ENCODE measurements around the gene AKT1.

Gene AKT1

GRCh38 chr14:104779776-104780512 is 15.6 kb downstream of the AKT1 start:
- DNase-seq (ENCODE audit: extremely low spot score): no peak
- ChIA-PET POLR2A (no interaction called here), CTCF (interaction anchor here (1.0 to 2.5 kb wide), 2 partner anchors 11 to 46 kb away, joined by 3 to 10 read pairs; no protein-coding TSS in a partner anchor)
- TF ChIP-seq CTCF (IDR thresholded peaks at IDR 0.05; ENCODE audit: control extremely low read depth, extremely low read depth, low read depth, missing control alignments): no peak

- ChIA-PET CTCF (interaction anchor here (0.8 to 1.0 kb wide), 3 partner anchors 13 to 47 kb away, joined by 3 read pairs; no protein-coding TSS in a partner anchor), POLR2A (no interaction called here)
- DNase-seq (ENCODE audit: extremely low spot score): no peak
These were observed 16.7 kb downstream of the AKT1 start for GRCh38 chr14:104778694-104779331.

GRCh38 chr14:104777808-104778249 is 17.7 kb downstream of the AKT1 start:
- no peak for TF ChIP-seq CTCF (IDR thresholded peaks at IDR 0.05; ENCODE audit: control extremely low read depth, extremely low read depth, low read depth, missing control alignments)
- ChIA-PET CTCF (interaction anchor here (0.9 kb wide), 1 partner anchor 48 kb away, joined by 3 read pairs; no protein-coding TSS in a partner anchor), POLR2A (no interaction called here)
- DNase-seq (ENCODE audit: extremely low spot score): no peak

More at GRCh38 chr14:104778694-104779331, 16.7 kb downstream of the AKT1 start:
- TF ChIP-seq CTCF (IDR thresholded peaks at IDR 0.05; ENCODE audit: control extremely low read depth, extremely low read depth, low read depth, missing control alignments): no peak

GRCh38 chr14:104776961-104777807 is 18.4 kb downstream of the AKT1 start:
- DNase-seq (ENCODE audit: extremely low spot score): no peak
- POLR2A ChIA-PET: no interaction called here

GRCh38 chr14:104776481-104776880 is 19.1 kb downstream of the AKT1 start:
- DNase-seq (ENCODE audit: extremely low spot score): no peak
- ChIA-PET CTCF (interaction anchor here (1.2 kb wide), 1 partner anchor 13 kb away, joined by 4 read pairs; no protein-coding TSS in a partner anchor), POLR2A (no interaction called here)
- TF ChIP-seq CTCF (IDR thresholded peaks at IDR 0.05; ENCODE audit: control extremely low read depth, extremely low read depth, low read depth, missing control alignments): no peak

More at GRCh38 chr14:104776961-104777807, 18.4 kb downstream of the AKT1 start:
- CTCF ChIA-PET: no interaction called here
- no peak for TF ChIP-seq CTCF (IDR thresholded peaks at IDR 0.05; ENCODE audit: control extremely low read depth, extremely low read depth, low read depth, missing control alignments)

- TF ChIP-seq CTCF (IDR thresholded peaks at IDR 0.05; ENCODE audit: control extremely low read depth, extremely low read depth, low read depth, missing control alignments): no peak
- ChIA-PET POLR2A (no interaction called here), CTCF (interaction anchor here (1.0 kb wide), 2 partner anchors 52 to 240 kb away, joined by 3 read pairs; no protein-coding TSS in a partner anchor)
- no peak for DNase-seq (ENCODE audit: extremely low spot score)
These were observed 20.5 kb downstream of the AKT1 start for GRCh38 chr14:104775073-104775489.

Measured in GM10248 (cell line).